OCI-LY1 (cell line): ENCODE measurements around the gene SORCS3.

Experiments used
- H2AFZ ChIP-seq: fragments of 200-600 bp; sonication (generic), shearing (Covaris generic); 2 replicates; pipeline ENCODE4 v1.6.0; 2014; ENCODE audit warnings: antibody characterized with exemption, mild to moderate bottlenecking, low read length
- H3F3A ChIP-seq: fragments of 200-600 bp; sonication (generic), shearing (Covaris generic); 2 replicates; pipeline ENCODE4 v1.6.0; 2014; ENCODE audit warnings: mild to moderate bottlenecking, antibody characterized with exemption, low read length, moderate library complexity; ENCODE audit not compliant: insufficient read depth
- H3K27ac ChIP-seq: fragments of 200-600 bp; sonication (generic); 2 replicates; pipeline ENCODE4 v1.5.1; 2014; ENCODE audit warnings: low read length, mixed run types, mild to moderate bottlenecking, low read depth; ENCODE audit not compliant: poor library complexity, severe bottlenecking
- H3K27me3 ChIP-seq: fragments of 200-600 bp; sonication (generic); 2 replicates; pipeline ENCODE4 v1.6.0; 2014; ENCODE audit warnings: antibody characterized with exemption, mild to moderate bottlenecking, low read length, moderate library complexity; ENCODE audit not compliant: insufficient read depth
- H3K36me3 ChIP-seq: fragments of 200-600 bp; sonication (generic); 2 replicates; pipeline ENCODE4 v1.6.1; 2014; ENCODE audit warnings: mild to moderate bottlenecking, antibody characterized with exemption, low read length, moderate library complexity, mixed read lengths; ENCODE audit not compliant: insufficient read depth
- H3K4me1 ChIP-seq: fragments of 200-600 bp; sonication (generic); 2 replicates; pipeline ENCODE4 v1.5.1; 2014; ENCODE audit warnings: mild to moderate bottlenecking, low read length, moderate library complexity; ENCODE audit not compliant: insufficient read depth, severe bottlenecking
- H3K4me2 ChIP-seq: fragments of 200-600 bp; sonication (generic), shearing (Covaris generic); 2 replicates; pipeline ENCODE4 v1.6.1; 2014; ENCODE audit warnings: low read length
- H3K4me3 ChIP-seq: fragments of 200-600 bp; sonication (generic); 2 replicates; pipeline ENCODE4 v1.5.1; 2014; ENCODE audit warnings: low read length, low read depth, mild to moderate bottlenecking, mixed read lengths; ENCODE audit not compliant: poor library complexity, severe bottlenecking
- H3K79me2 ChIP-seq: fragments of 200-600 bp; shearing (Covaris generic); 2 replicates; pipeline ENCODE4 v1.6.1; 2016; ENCODE audit warnings: mixed run types, low read length, mixed read lengths; ENCODE audit not compliant: insufficient read depth
- H3K9ac ChIP-seq: fragments of 200-600 bp; sonication (generic), shearing (Covaris generic); 2 replicates; pipeline ENCODE4 v1.6.1; 2014; ENCODE audit warnings: mild to moderate bottlenecking, low read length, mixed read lengths
- H3K9me2 ChIP-seq: fragments of 200-600 bp; sonication (generic), shearing (Covaris generic); 2 replicates; pipeline ENCODE4 v1.6.1; 2014; ENCODE audit warnings: low read depth, mild to moderate bottlenecking, low read length, mixed read lengths
- H3K9me3 ChIP-seq: fragments of 200-600 bp; shearing (Covaris generic); 2 replicates; pipeline ENCODE4 v1.6.1; 2014; ENCODE audit warnings: low read length, mixed read lengths
- H4K20me1 ChIP-seq: fragments of 200-600 bp; sonication (generic), shearing (Covaris generic); 2 replicates; pipeline ENCODE4 v1.6.0; 2016; ENCODE audit warnings: mild to moderate bottlenecking, low read length; ENCODE audit not compliant: insufficient read depth
- EZH2 ChIP-seq: fragments of 200-600 bp; sonication (generic), shearing (Covaris generic); IDR thresholded peaks from 2 replicates; pipeline ENCODE4 v1.8.0; 2017; ENCODE audit warnings: borderline replicate concordance, mixed run types, mild to moderate bottlenecking, antibody characterized with exemption, low read length, moderate library complexity, mixed read lengths
- TF ChIP-seq, protein P1 (sequence below): fragments of 200-600 bp; sonication (generic), shearing (Covaris generic); IDR thresholded peaks from 2 replicates; pipeline ENCODE4 v1.5.1; 2017; ENCODE audit warnings: mild to moderate bottlenecking, antibody characterized with exemption, low read length, moderate library complexity, mixed read lengths

Gene SORCS3

DNA sequence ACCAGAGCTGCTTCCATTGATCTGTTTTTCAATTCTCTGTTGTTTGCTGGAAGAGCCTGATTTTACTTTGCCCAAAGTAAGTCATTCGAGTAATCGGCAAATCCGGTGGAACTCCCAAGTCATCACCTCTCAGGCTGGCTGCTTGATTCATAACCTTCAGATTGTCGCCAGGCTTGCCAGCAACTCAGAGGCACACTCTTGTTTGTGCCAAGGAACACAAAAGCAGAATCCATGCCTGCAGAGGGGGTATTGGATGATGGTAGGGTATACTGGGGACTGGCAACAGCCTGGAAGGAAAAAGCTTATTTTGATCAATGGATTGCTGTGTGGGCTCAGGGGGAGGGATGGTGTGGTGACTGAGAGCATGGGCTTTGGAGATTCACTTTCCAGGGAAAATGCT is 542.4 kb downstream of the SORCS3 start:
- Histone ChIP-seq H3K9me2 (no peaks in the 10 kb centered on the region), H3K79me2 (no peaks in the 10 kb centered on the region), H3K9me3 (no peaks in the 10 kb centered on the region), H3F3A (no peaks in the 10 kb centered on the region), H3K9ac (no peak overlapping the region), H3K4me3 (no peak overlapping the region), H4K20me1 (no peaks in the 10 kb centered on the region), H3K27me3 (no peaks in the 10 kb centered on the region), H3K27ac (no peak overlapping the region), H3K4me1 (no peaks in the 10 kb centered on the region), H2AFZ (no peak overlapping the region), H3K4me2 (no peak overlapping the region), H3K36me3 (no peaks in the 10 kb centered on the region)
- TF ChIP-seq, protein P1, sequence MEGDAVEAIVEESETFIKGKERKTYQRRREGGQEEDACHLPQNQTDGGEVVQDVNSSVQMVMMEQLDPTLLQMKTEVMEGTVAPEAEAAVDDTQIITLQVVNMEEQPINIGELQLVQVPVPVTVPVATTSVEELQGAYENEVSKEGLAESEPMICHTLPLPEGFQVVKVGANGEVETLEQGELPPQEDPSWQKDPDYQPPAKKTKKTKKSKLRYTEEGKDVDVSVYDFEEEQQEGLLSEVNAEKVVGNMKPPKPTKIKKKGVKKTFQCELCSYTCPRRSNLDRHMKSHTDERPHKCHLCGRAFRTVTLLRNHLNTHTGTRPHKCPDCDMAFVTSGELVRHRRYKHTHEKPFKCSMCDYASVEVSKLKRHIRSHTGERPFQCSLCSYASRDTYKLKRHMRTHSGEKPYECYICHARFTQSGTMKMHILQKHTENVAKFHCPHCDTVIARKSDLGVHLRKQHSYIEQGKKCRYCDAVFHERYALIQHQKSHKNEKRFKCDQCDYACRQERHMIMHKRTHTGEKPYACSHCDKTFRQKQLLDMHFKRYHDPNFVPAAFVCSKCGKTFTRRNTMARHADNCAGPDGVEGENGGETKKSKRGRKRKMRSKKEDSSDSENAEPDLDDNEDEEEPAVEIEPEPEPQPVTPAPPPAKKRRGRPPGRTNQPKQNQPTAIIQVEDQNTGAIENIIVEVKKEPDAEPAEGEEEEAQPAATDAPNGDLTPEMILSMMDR: no peak
- no peak for TF ChIP-seq EZH2

DNA sequence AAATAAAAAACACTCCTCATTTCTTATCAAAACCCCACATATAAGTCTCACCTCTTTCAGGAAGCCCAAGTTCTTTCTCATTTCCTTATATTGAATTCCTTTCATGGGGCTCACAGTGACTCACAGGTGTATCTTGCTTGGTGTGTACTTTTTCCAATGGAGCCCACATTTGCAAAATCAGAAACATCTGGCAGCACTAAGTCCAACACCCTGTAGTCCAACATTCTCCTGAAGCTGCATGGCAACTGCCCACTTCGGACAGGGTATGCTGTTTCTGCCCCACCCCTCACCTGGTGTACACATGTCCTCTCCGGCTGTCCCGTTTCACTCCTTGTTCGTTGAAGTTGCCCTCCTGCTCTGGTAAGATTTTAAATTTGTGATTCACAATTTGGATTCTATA is 544.1 kb downstream of the SORCS3 start:
- Histone ChIP-seq H3K4me1 (no peaks in the 10 kb centered on the region), H2AFZ (no peak overlapping the region), H3K4me3 (no peak overlapping the region), H3K4me2 (no peak overlapping the region), H3K79me2 (no peaks in the 10 kb centered on the region), H4K20me1 (no peaks in the 10 kb centered on the region), H3K9me3 (no peaks in the 10 kb centered on the region), H3K9ac (no peak overlapping the region), H3K9me2 (no peaks in the 10 kb centered on the region), H3F3A (no peaks in the 10 kb centered on the region), H3K27me3 (no peaks in the 10 kb centered on the region), H3K36me3 (no peaks in the 10 kb centered on the region), H3K27ac (no peak overlapping the region)
- TF ChIP-seq, protein P1: no peak
- TF ChIP-seq EZH2: no peak

DNA sequence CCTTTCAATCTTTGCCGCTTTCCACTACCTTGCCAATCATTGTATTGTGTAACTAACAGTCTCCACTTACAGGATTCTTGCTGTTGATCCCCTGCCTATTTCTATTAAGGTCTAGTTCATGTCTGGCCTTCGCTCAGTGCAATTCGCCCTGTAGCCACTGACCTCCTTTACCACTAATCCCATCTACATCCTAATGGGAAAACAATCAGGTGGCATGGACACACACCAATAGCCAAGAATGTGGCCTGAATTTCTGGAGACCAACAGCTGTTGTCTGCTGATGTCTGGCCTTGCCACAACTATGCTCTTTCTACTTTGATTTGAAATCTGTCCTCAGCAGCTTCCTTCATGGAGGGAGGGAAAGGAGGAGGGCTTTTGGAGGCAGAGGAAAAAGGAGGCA is 546.2 kb downstream of the SORCS3 start:
- no peaks in the 10 kb centered on the region for H4K20me1 ChIP-seq
- no peak overlapping the region for H3K27ac ChIP-seq
- no peak for TF ChIP-seq EZH2
- TF ChIP-seq, protein P1: no peak
- H3K36me3 ChIP-seq: no peaks in the 10 kb centered on the region
- H3K4me2 ChIP-seq: no peak overlapping the region
- no peaks in the 10 kb centered on the region for H3K9me2 ChIP-seq
- no peaks in the 10 kb centered on the region for H3K27me3 ChIP-seq
- no peaks in the 10 kb centered on the region for H3K79me2 ChIP-seq
- H3K9me3 ChIP-seq: no peaks in the 10 kb centered on the region
- H3K4me1 ChIP-seq: no peaks in the 10 kb centered on the region
- no peaks in the 10 kb centered on the region for H3F3A ChIP-seq
- no peak overlapping the region for H3K4me3 ChIP-seq
- H3K9ac ChIP-seq: no peak overlapping the region
- H2AFZ ChIP-seq: no peak overlapping the region
